GM23338 (cell line): ENCODE data around the gene LAMTOR1. TPM values are rescaled to one million over a fixed set of nuclear protein-coding genes. Genes with fewer than 3 reads are reported as not detected.

Source experiments
- ATAC-seq: fragments of 200-7000 bp; cut with Tn5 transposase; 3 replicates; pipeline ENCODE4 v1.9.1; 2020
- DNase-seq: peaks from one replicate; pipeline ENCODE4 v3.0.0-alpha.2; 2015; ENCODE audit warnings: low spot score
- H2AFZ ChIP-seq: fragments of 200-600 bp; sonication (generic); 2 replicates; pipeline ENCODE4 v1.8.0; 2016; ENCODE audit warnings: antibody characterized with exemption, mild to moderate bottlenecking, moderate library complexity
- H3F3A ChIP-seq: fragments of 200-600 bp; sonication (generic); replicated peaks from 2 replicates; pipeline ENCODE4 v1.8.0; 2017; ENCODE audit warnings: antibody characterized with exemption, mixed run types, low read depth
- H3K27ac ChIP-seq: fragments of 200-600 bp; sonication (generic); 2 replicates; pipeline ENCODE4 v1.6.1; 2016; ENCODE audit warnings: low read depth
- H3K27me3 ChIP-seq: fragments of 200-600 bp; sonication (generic); 2 replicates; pipeline ENCODE4 v1.8.0; 2016; ENCODE audit warnings: mild to moderate bottlenecking, mixed run types, moderate library complexity; ENCODE audit not compliant: insufficient read depth
- H3K36me3 ChIP-seq: fragments of 200-600 bp; sonication (generic); 2 replicates; pipeline ENCODE4 v1.8.0; 2016; ENCODE audit warnings: mild to moderate bottlenecking; ENCODE audit not compliant: insufficient read depth
- H3K4me1 ChIP-seq: fragments of 200-600 bp; sonication (generic); 2 replicates; pipeline ENCODE4 v1.8.0; 2016; ENCODE audit warnings: mild to moderate bottlenecking, moderate library complexity; ENCODE audit not compliant: insufficient read depth
- H3K4me2 ChIP-seq: fragments of 200-600 bp; sonication (generic); 2 replicates; pipeline ENCODE4 v1.7.1; 2017; ENCODE audit warnings: mixed run types
- H3K4me3 ChIP-seq: fragments of 200-600 bp; sonication (generic); 2 replicates; pipeline ENCODE4 v1.6.1; 2016; ENCODE audit warnings: mixed run types
- H3K79me2 ChIP-seq: fragments of 200-600 bp; sonication (generic); replicated peaks from 2 replicates; pipeline ENCODE4 v1.8.0; 2017; ENCODE audit warnings: mild to moderate bottlenecking; ENCODE audit not compliant: insufficient read depth
- H3K9me2 ChIP-seq: fragments of 200-600 bp; sonication (generic); 2 replicates; pipeline ENCODE4 v1.8.0; 2017; ENCODE audit not compliant: insufficient read depth
- H4K20me1 ChIP-seq: fragments of 200-600 bp; sonication (generic); replicated peaks from 2 replicates; pipeline ENCODE4 v1.8.0; 2017; ENCODE audit warnings: mild to moderate bottlenecking; ENCODE audit not compliant: insufficient read depth
- H3K27ac Mint-ChIP-seq: 2 replicates; pipeline ENCODE4 v1.8.0; 2020; ENCODE audit warnings: inconsistent platforms, mild to moderate bottlenecking, moderate library complexity, mixed read lengths
- H3K27me3 Mint-ChIP-seq: 3 replicates; pipeline ENCODE4 v1.8.0; 2022; ENCODE audit warnings: low read depth, mild to moderate bottlenecking, moderate library complexity, mixed read lengths, inconsistent platforms; ENCODE audit not compliant: insufficient read depth, poor library complexity
- H3K36me3 Mint-ChIP-seq: 3 replicates; pipeline ENCODE4 v1.8.0; 2021; ENCODE audit warnings: low read depth, mild to moderate bottlenecking, inconsistent platforms, moderate library complexity, mixed read lengths
- H3K4me1 Mint-ChIP-seq: 3 replicates; pipeline ENCODE4 v1.8.0; 2020; ENCODE audit warnings: mild to moderate bottlenecking, inconsistent platforms, mixed read lengths
- H3K4me3 Mint-ChIP-seq: 3 replicates; pipeline ENCODE4 v1.8.0; 2021; ENCODE audit warnings: moderate library complexity, mild to moderate bottlenecking, inconsistent platforms, mixed read lengths
- H3K9me3 Mint-ChIP-seq: 3 replicates; pipeline ENCODE4 v1.8.0; 2020; ENCODE audit warnings: moderate library complexity, mild to moderate bottlenecking, inconsistent platforms, mixed read lengths
- CREB1 ChIP-seq: fragments of 250-450 bp; sonication (Bioruptor Pico); IDR thresholded peaks from 2 replicates; pipeline ENCODE4 v1.5.0; 2020; ENCODE audit warnings: low read depth, mild to moderate bottlenecking, moderate library complexity
- EZH2 ChIP-seq: fragments of 200-600 bp; sonication (generic); IDR thresholded peaks from one replicate; pipeline ENCODE4 v1.8.0; 2017; ENCODE audit warnings: antibody characterized with exemption, mild to moderate bottlenecking, low read depth; ENCODE audit not compliant: unreplicated experiment
- EZH2phosphoT487 ChIP-seq: fragments of 200-600 bp; sonication (generic); IDR thresholded peaks from one replicate; pipeline ENCODE4 v1.8.1; 2018; ENCODE audit warnings: antibody characterized with exemption; ENCODE audit not compliant: unreplicated experiment
- JUNB ChIP-seq: IDR thresholded peaks from one replicate; pipeline ENCODE4 v1.6.1; 2016; ENCODE audit warnings: antibody characterized with exemption; ENCODE audit not compliant: unreplicated experiment
- NANOG ChIP-seq: IDR thresholded peaks from 2 replicates; pipeline ENCODE4 v1.6.1; 2016; ENCODE audit warnings: antibody characterized with exemption, borderline replicate concordance
- ZNF462 ChIP-seq: fragments of 250-450 bp; sonication (Bioruptor Pico); IDR thresholded peaks from 2 replicates; pipeline ENCODE4 v1.5.0; 2020; ENCODE audit warnings: mild to moderate bottlenecking, moderate library complexity
- polyA plus RNA-seq: library from polyadenylated mRNA; unstranded; fragments of >200 nt; fragmentation: Nextera tagmentation; extraction: Ambion mirVana; gene quantifications from 2 replicates; pipeline ENCODE4 v1.2.1, GENCODE V29; 2016
- total RNA-seq: library from RNA; depleted of rRNA; stranded (reverse); fragments of >200 nt; shearing (Covaris generic); gene quantifications from 2 replicates; pipeline ENCODE4 v1.2.3, GENCODE V29; 2014

Gene LAMTOR1
- total and polyA plus RNA-seq, 2 experiments from 2014 or later: 112 to 157 TPM

GRCh38 chr11:72112978-72113808, 10.1 kb upstream of the LAMTOR1 start (continued):
- TF ChIP-seq EZH2 (no peak), ZNF462 (no peak), NANOG (no peak)

- peak within 1 kb of the TSS; percentile 86 for H3K27ac ChIP-seq
- peaks cover 7% of the 10 kb centered on the region; the same call in 1 of the 2 replicates for H3K4me1 ChIP-seq
- no peaks in the 10 kb centered on the region for H3K36me3 ChIP-seq
- Mint-ChIP-seq H3K9me3 (no peaks in the 10 kb centered on the region; the same call in 1 of the 3 replicates), H3K27me3 (peaks cover 15% of the 10 kb centered on the region), H3K36me3 (peaks cover 7% of the 10 kb centered on the region; the same call in 2 of the 3 replicates), H3K4me3 (peak within 1 kb of the TSS; percentile 93), H3K27ac (peak within 1 kb of the TSS; percentile 100), H3K4me1 (peaks cover 10% of the 10 kb centered on the region)
- H3F3A ChIP-seq: no peaks in the 10 kb centered on the region
- H3K9me2 ChIP-seq: peaks cover 19% of the 10 kb centered on the region
- H3K4me2 ChIP-seq: peak within 1 kb of the TSS; percentile 77
- DNase-seq (peak; percentile 100), ATAC-seq (peak; percentile 91)
- no peaks in the 10 kb centered on the region for H4K20me1 ChIP-seq
- peak within 1 kb of the TSS; percentile 49 for H3K4me3 ChIP-seq
- peak within 1 kb of the TSS; percentile 85; the same call in 1 of the 2 replicates for H2AFZ ChIP-seq
- peaks cover 10% of the 10 kb centered on the region for H3K27me3 ChIP-seq
- H3K79me2 ChIP-seq: no peaks in the 10 kb centered on the region
- TF ChIP-seq ZNF462 (no peak), EZH2phosphoT487 (no peak), EZH2 (no peak), JUNB (no peak), CREB1 (CRISPR knock-in tag) (peak; percentile 92)
Observed at GRCh38 chr11:72112143-72112977, 9.3 kb upstream of the LAMTOR1 start, which contains the start of gene ANAPC15. Gene ANAPC15 (minus strand): TSS chr11:72112695. CDS start chr11:72111276, 1,419 bp downstream.
